OCI-LY1 (cell line): ENCODE results near the gene ZNF384.

ENCODE experiments used
- EZH2 ChIP-seq: fragments of 200-600 bp; sonication (generic), shearing (Covaris generic); IDR thresholded peaks from 2 replicates; pipeline ENCODE4 v1.8.0; 2017; ENCODE audit warnings: borderline replicate concordance, mixed run types, mild to moderate bottlenecking, antibody characterized with exemption, low read length, moderate library complexity, mixed read lengths
- TF ChIP-seq, protein P1 (sequence below): fragments of 200-600 bp; sonication (generic), shearing (Covaris generic); IDR thresholded peaks from 2 replicates; pipeline ENCODE4 v1.5.1; 2017; ENCODE audit warnings: mild to moderate bottlenecking, antibody characterized with exemption, low read length, moderate library complexity, mixed read lengths

DNA sequence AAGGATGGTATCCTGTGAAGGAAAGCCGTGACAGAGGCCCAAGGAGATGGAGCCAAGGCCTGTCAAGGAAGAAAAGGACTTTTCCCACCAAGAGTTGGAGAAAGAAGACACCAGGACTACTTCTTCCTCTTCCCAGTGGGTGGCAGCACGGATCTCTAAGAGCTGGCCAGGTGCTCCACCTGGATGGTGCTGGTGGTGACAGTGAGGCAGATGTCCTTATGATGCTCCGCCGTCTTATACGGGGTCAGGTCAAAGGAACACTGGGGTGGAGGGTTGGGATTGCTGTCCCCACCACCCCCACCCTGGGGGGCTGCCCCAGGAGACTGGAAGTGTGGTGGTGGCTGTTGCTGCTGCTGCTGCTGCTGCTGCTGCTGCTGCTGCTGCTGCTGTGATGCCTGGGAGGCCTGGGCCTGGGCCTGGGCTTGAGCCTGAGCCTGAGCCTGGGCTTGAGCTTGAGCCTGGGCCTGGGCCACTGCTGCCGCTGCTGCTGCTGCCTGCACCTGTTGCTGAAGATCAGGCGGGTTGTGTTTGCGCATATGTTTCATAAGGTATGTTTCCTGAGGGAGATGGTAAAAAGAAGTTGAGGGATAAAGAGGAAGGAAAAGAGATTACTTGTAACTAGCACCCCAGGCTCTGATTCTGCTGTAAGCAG lies 21.5 kb downstream of the ZNF384 start:
- TF ChIP-seq, protein P1, sequence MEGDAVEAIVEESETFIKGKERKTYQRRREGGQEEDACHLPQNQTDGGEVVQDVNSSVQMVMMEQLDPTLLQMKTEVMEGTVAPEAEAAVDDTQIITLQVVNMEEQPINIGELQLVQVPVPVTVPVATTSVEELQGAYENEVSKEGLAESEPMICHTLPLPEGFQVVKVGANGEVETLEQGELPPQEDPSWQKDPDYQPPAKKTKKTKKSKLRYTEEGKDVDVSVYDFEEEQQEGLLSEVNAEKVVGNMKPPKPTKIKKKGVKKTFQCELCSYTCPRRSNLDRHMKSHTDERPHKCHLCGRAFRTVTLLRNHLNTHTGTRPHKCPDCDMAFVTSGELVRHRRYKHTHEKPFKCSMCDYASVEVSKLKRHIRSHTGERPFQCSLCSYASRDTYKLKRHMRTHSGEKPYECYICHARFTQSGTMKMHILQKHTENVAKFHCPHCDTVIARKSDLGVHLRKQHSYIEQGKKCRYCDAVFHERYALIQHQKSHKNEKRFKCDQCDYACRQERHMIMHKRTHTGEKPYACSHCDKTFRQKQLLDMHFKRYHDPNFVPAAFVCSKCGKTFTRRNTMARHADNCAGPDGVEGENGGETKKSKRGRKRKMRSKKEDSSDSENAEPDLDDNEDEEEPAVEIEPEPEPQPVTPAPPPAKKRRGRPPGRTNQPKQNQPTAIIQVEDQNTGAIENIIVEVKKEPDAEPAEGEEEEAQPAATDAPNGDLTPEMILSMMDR, result peak; percentile 44; the same call in 1 of the 2 replicates
- TF ChIP-seq EZH2, result no peak
